CD4-positive, alpha-beta memory T cell (primary cell): ENCODE results near the gene RANBP3L. TPM values are rescaled to one million over a fixed set of nuclear protein-coding genes. Genes with fewer than 3 reads are reported as not detected.
A peak's percentile ranks its signal among the peaks of the same experiment; 100 is the strongest.

Experiments used
- CTCF ChIA-PET: fragments of 350-600 bp; sonication (Branson Sonifier 250); formaldehyde crosslinking; loops from one replicate; lab custom pipeline; 2021; ENCODE audit warnings: inconsistent platforms; ENCODE audit not compliant: partially characterized antibody; lab: Charles Lee
- POLR2A ChIA-PET: fragments of 350-600 bp; sonication (Branson Sonifier 250); formaldehyde crosslinking; loops from one replicate; lab custom pipeline; 2021; ENCODE audit not compliant: partially characterized antibody; lab: Charles Lee
- DNase-seq, 5 donors: peaks; one replicate each; pipeline versions ENCODE4 v3.0.0 to v3.0.0-alpha.2; 2020 to 2022; ENCODE audit warnings: mixed read lengths in 1 of 5
- H3K27ac ChIP-seq: one replicate; pipeline ENCODE4 v1.7.0; 2013; ENCODE audit warnings: low read depth, low read length
- H3K27me3 ChIP-seq: 2 replicates; pipeline ENCODE4 v1.7.0; 2013; ENCODE audit warnings: mild to moderate bottlenecking, low read length, moderate library complexity; ENCODE audit not compliant: insufficient read depth
- H3K36me3 ChIP-seq: 2 replicates; pipeline ENCODE4 v1.7.0; 2013; ENCODE audit warnings: mild to moderate bottlenecking, low read length, moderate library complexity; ENCODE audit not compliant: insufficient read depth
- H3K4me1 ChIP-seq: 2 replicates; pipeline ENCODE4 v1.7.0; 2013; ENCODE audit warnings: mild to moderate bottlenecking, low read length, moderate library complexity; ENCODE audit not compliant: insufficient read depth
- H3K4me3 ChIP-seq, 2 donors: one replicate each; pipeline ENCODE4 v1.7.0; 2013; ENCODE audit warnings: low read length in 2 of 2, mild to moderate bottlenecking in 1 of 2
- H3K9me3 ChIP-seq, 2 donors: one replicate each; pipeline ENCODE4 v1.7.0; 2013; ENCODE audit warnings: low read length in 2 of 2, control low read depth in 1 of 2; ENCODE audit not compliant: control insufficient read depth in 1 of 2
- H3K27ac Mint-ChIP-seq, 7 donors: one replicate each; pipeline ENCODE4 v1.8.0; 2020 to 2021; ENCODE audit warnings: mixed read lengths in 7 of 7, mild to moderate bottlenecking in 6 of 7, inconsistent platforms in 3 of 7, moderate library complexity in 3 of 7
- H3K27me3 Mint-ChIP-seq, 2 donors: one replicate each; pipeline ENCODE4 v1.8.0; 2020 to 2021; ENCODE audit warnings: mixed read lengths in 2 of 2
- H3K36me3 Mint-ChIP-seq, 2 donors: one replicate each; pipeline ENCODE4 v1.8.0; 2020 to 2021; ENCODE audit warnings: mixed read lengths in 2 of 2, inconsistent platforms in 1 of 2, mild to moderate bottlenecking in 1 of 2
- H3K4me1 Mint-ChIP-seq, 4 donors: one replicate each; pipeline ENCODE4 v1.8.0; 2020 to 2021; ENCODE audit warnings: mixed read lengths in 4 of 4, mild to moderate bottlenecking in 1 of 4
- H3K4me3 Mint-ChIP-seq, 8 donors: one replicate each; pipeline ENCODE4 v1.8.0; 2020 to 2021; ENCODE audit warnings: mixed read lengths in 8 of 8, mild to moderate bottlenecking in 7 of 8, moderate library complexity in 6 of 8, inconsistent platforms in 3 of 8
- H3K9me3 Mint-ChIP-seq, 8 donors: one replicate each; pipeline ENCODE4 v1.8.0; 2020 to 2021; ENCODE audit warnings: mixed read lengths in 8 of 8, mild to moderate bottlenecking in 5 of 8, inconsistent platforms in 3 of 8, moderate library complexity in 1 of 8
- intact Hi-C: fragments of 100-400 bp; cut with micrococcal nuclease; formaldehyde crosslinking; loops from one replicate; pipeline ENCODE4 v1.15.1; 2023
- polyA plus RNA-seq, 2 donors: library from polyadenylated mRNA; unstranded; fragments of 300-500 nt; fragmentation: Illumina TruSeq; gene quantifications; one replicate each; pipeline ENCODE4 v1.2.3, GENCODE V29; 2021
- total RNA-seq, 2 experiments: library from RNA; stranded (reverse); gene quantifications; one replicate each; pipeline ENCODE4 v1.2.3, GENCODE V29; 2021

Gene RANBP3L
- total and polyA plus RNA-seq, 4 experiments from 2014 or later = not detected

GRCh38 chr5:36252722-36253365 lies 48.9 kb downstream of the RANBP3L start:
- H3K9me3 Mint-ChIP-seq = no peaks in the 10 kb centered on the region
- no peak for DNase-seq
- H3K36me3 Mint-ChIP-seq = no peaks in the 10 kb centered on the region
- no peak overlapping the region for H3K27ac ChIP-seq
- H3K4me3 ChIP-seq = no peak overlapping the region
- H3K9me3 ChIP-seq = no peaks in the 10 kb centered on the region
- no peaks in the 10 kb centered on the region for H3K4me1 Mint-ChIP-seq
- H3K4me3 Mint-ChIP-seq = no peak overlapping the region
- H3K27ac Mint-ChIP-seq = no peak overlapping the region
- intact Hi-C loops = no loop called here
- no peaks in the 10 kb centered on the region for H3K4me1 ChIP-seq
- no peaks in the 10 kb centered on the region for H3K27me3 ChIP-seq
- ChIA-PET CTCF (interaction anchor here (3.8 kb wide), 1 partner anchor 11 kb away, joined by 21 read pairs; the partner anchor contains the start of gene NADK2), POLR2A (interaction anchor here (1.0 kb wide), 1 partner anchor 11 kb away, joined by 5 read pairs; the partner anchor contains the start of gene NADK2)
- peaks cover 6 to 18% of the 10 kb centered on the region in 2 donors for H3K27me3 Mint-ChIP-seq
- H3K36me3 ChIP-seq = no peaks in the 10 kb centered on the region

- no peak overlapping the region for H3K4me3 Mint-ChIP-seq
- CTCF ChIA-PET = interaction anchor here (0.9 to 3.8 kb wide), 2 partner anchors 9 to 14 kb away, joined by 3 to 21 read pairs; partner anchors contain the start of gene NADK2
- no peaks in the 10 kb centered on the region for H3K4me1 Mint-ChIP-seq
- Histone ChIP-seq H3K9me3 (no peaks in the 10 kb centered on the region), H3K27me3 (no peaks in the 10 kb centered on the region), H3K36me3 (no peaks in the 10 kb centered on the region), H3K27ac (no peak overlapping the region), H3K4me3 (no peak overlapping the region), H3K4me1 (no peaks in the 10 kb centered on the region)
- no peak for DNase-seq
- no peaks in the 10 kb centered on the region for H3K9me3 Mint-ChIP-seq
- intact Hi-C loops = no loop called here
- H3K27ac Mint-ChIP-seq = no peak overlapping the region
- POLR2A ChIA-PET = interaction anchor here (1.6 kb wide), 1 partner anchor 9 kb away, joined by 6 read pairs; the partner anchor contains the start of gene NADK2
- no peaks in the 10 kb centered on the region for H3K36me3 Mint-ChIP-seq
- peaks cover 6 to 16% of the 10 kb centered on the region in 2 donors for H3K27me3 Mint-ChIP-seq
These were observed 50.5 kb downstream of the RANBP3L start for GRCh38 chr5:36251218-36251617.

GRCh38 chr5:36250427-36250826 lies 51.3 kb downstream of the RANBP3L start:
- H3K9me3 Mint-ChIP-seq = no peaks in the 10 kb centered on the region
- no peak for DNase-seq
- no peak overlapping the region for H3K27ac Mint-ChIP-seq
- no peaks in the 10 kb centered on the region for H3K36me3 ChIP-seq
- no peaks in the 10 kb centered on the region for H3K27me3 ChIP-seq
- intact Hi-C loops = no loop called here
- peaks cover 5 to 12% of the 10 kb centered on the region in 2 donors for H3K27me3 Mint-ChIP-seq
- CTCF ChIA-PET = interaction anchor here (3.8 kb wide), 1 partner anchor 8 kb away, joined by 21 read pairs; the partner anchor contains the start of gene NADK2
- H3K4me1 Mint-ChIP-seq = no peaks in the 10 kb centered on the region
- no peaks in the 10 kb centered on the region for H3K4me1 ChIP-seq
- H3K36me3 Mint-ChIP-seq = no peaks in the 10 kb centered on the region
- no peak overlapping the region for H3K27ac ChIP-seq
- no peak overlapping the region for H3K4me3 Mint-ChIP-seq
- no peak overlapping the region for H3K4me3 ChIP-seq
- POLR2A ChIA-PET = interaction anchor here (1.6 kb wide), 1 partner anchor 8 kb away, joined by 6 read pairs; the partner anchor contains the start of gene NADK2
- H3K9me3 ChIP-seq = no peaks in the 10 kb centered on the region

- intact Hi-C loops = loop anchor here (10.0 kb wide), 1 partner anchor 391 kb away; the partner anchor contains the start of gene IL7R
These were observed 55.5 kb downstream of the RANBP3L start for GRCh38 chr5:36246036-36246800.

GRCh38 chr5:36244076-36244475 lies 57.6 kb downstream of the RANBP3L start:
- no peaks in the 10 kb centered on the region for H3K9me3 Mint-ChIP-seq
- Histone ChIP-seq H3K27ac (no peak overlapping the region), H3K27me3 (no peaks in the 10 kb centered on the region), H3K9me3 (no peaks in the 10 kb centered on the region), H3K36me3 (no peaks in the 10 kb centered on the region), H3K4me1 (peaks cover 22% of the 10 kb centered on the region), H3K4me3 (no peak overlapping the region)
- CTCF ChIA-PET = no interaction called here
- H3K4me1 Mint-ChIP-seq = peaks cover 28 to 42% (median 36%) of the 10 kb centered on the region in 4 donors
- intact Hi-C loops = loop anchor here (5.0 to 10.0 kb wide), 2 partner anchors 389 to 1128 kb away; partner anchors contain the start of genes IL7R and NUP155
- peak overlapping the region in 5 of 7 donors; percentile 31 to 94 (median 87) for H3K27ac Mint-ChIP-seq
- H3K27me3 Mint-ChIP-seq = no peaks in the 10 kb centered on the region
- H3K4me3 Mint-ChIP-seq = peak overlapping the region in 6 of 8 donors; percentile 17 to 92 (median 46)
- H3K36me3 Mint-ChIP-seq = peaks cover 0 to 2% of the 10 kb centered on the region in 2 donors
- DNase-seq = no peak
- POLR2A ChIA-PET = interaction anchor here (0.8 kb wide), 1 partner anchor 620 kb away, joined by 3 read pairs; no protein-coding TSS in a partner anchor

More at GRCh38 chr5:36246036-36246800, 55.5 kb downstream of the RANBP3L start:
- ChIA-PET POLR2A (no interaction called here), CTCF (no interaction called here)
- Mint-ChIP-seq H3K4me3 (peak overlapping the region in 1 of 8 donors; percentile 20), H3K27ac (no peak overlapping the region), H3K9me3 (no peaks in the 10 kb centered on the region), H3K36me3 (peaks cover 0 to 2% of the 10 kb centered on the region in 2 donors), H3K27me3 (peaks cover 2 to 3% of the 10 kb centered on the region in 2 donors), H3K4me1 (peaks cover 14 to 26% (median 20%) of the 10 kb centered on the region in 4 donors)
- DNase-seq = no peak
- Histone ChIP-seq H3K9me3 (no peaks in the 10 kb centered on the region), H3K27me3 (no peaks in the 10 kb centered on the region), H3K27ac (no peak overlapping the region), H3K36me3 (no peaks in the 10 kb centered on the region), H3K4me1 (peaks cover 7% of the 10 kb centered on the region), H3K4me3 (no peak overlapping the region)

DNA sequence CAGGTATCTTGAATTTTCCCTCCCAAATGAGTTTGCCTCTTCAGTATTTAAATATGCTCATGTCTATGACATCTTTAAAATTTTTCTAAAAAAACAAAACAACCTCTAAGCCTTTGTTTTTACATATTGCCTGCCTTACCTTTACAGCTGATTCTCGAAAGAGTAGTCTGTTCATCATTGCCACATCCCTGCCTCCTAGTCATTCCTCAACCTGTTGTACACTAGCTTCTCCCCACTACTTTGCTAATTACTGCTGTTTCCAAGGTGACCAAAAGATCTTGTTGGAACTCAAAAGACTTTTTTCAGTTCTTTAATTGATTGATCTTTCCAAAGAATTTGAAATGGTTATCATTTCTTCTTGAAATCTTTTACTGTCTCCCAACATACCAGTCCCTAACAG lies 58.0 kb downstream of the RANBP3L start:
- Histone ChIP-seq H3K4me3 (no peak overlapping the region), H3K27ac (no peak overlapping the region), H3K36me3 (no peaks in the 10 kb centered on the region), H3K27me3 (no peaks in the 10 kb centered on the region), H3K9me3 (no peaks in the 10 kb centered on the region), H3K4me1 (peaks cover 22% of the 10 kb centered on the region)
- Mint-ChIP-seq H3K36me3 (peaks cover 0 to 2% of the 10 kb centered on the region in 2 donors), H3K4me1 (peaks cover 31 to 46% (median 40%) of the 10 kb centered on the region in 4 donors), H3K9me3 (no peaks in the 10 kb centered on the region), H3K4me3 (peak overlapping the region; percentile 5 to 93 (median 46)), H3K27me3 (no peaks in the 10 kb centered on the region), H3K27ac (peak overlapping the region in 5 of 7 donors; percentile 47 to 98 (median 87))
- POLR2A ChIA-PET = interaction anchor here (0.8 to 3.4 kb wide), 2 partner anchors 621 to 1314 kb away, joined by 3 to 16 read pairs; partner anchors contain the start of gene DNAJC21
- no peak for DNase-seq
- intact Hi-C loops = loop anchor here (5.0 to 10.0 kb wide), 2 partner anchors 389 to 1129 kb away; partner anchors contain the start of genes IL7R and NUP155
- CTCF ChIA-PET = interaction anchor here (0.7 to 2.8 kb wide), 2 partner anchors 8 to 1314 kb away, joined by 3 to 21 read pairs; no protein-coding TSS in a partner anchor
